Upper lobe of left lung (tissue), 6 donors: ENCODE measurements around the gene EXT2. TPM values are rescaled to one million over a fixed set of nuclear protein-coding genes. Genes with fewer than 3 reads are reported as not detected.

ENCODE experiments used
- ATAC-seq, 2 donors: fragments of 200-7000 bp; cut with Tn5 transposase; one replicate each; pipeline ENCODE4 v1.9.1; 2022; ENCODE audit warnings: mild to moderate bottlenecking in 2 of 2, moderate library complexity in 2 of 2; ENCODE audit not compliant: low FRiP score in 2 of 2
- DNase-seq, 2 donors: peaks; one replicate each; pipeline ENCODE4 v3.0.0-alpha.2; 2019 to 2020
- H3K27ac ChIP-seq, 4 donors: fragments of 200-600 bp; sonication (generic); one replicate each; pipeline ENCODE4 v1.5.1; 2016 to 2019
- H3K27me3 ChIP-seq, 4 donors: fragments of 200-600 bp; sonication (generic); one replicate each; pipeline ENCODE4 v1.5.1; 2017 to 2019
- H3K36me3 ChIP-seq, 4 donors: fragments of 200-600 bp; sonication (generic); one replicate each; pipeline ENCODE4 v1.5.1; 2016 to 2019
- H3K4me1 ChIP-seq, 4 donors: fragments of 200-600 bp; sonication (generic); one replicate each; pipeline ENCODE4 v1.5.1; 2018 to 2019
- H3K4me3 ChIP-seq, 4 donors: fragments of 200-600 bp; sonication (generic); one replicate each; pipeline ENCODE4 v1.5.1; 2017 to 2019; ENCODE audit warnings: mild to moderate bottlenecking in 2 of 4, moderate library complexity in 1 of 4
- H3K9me3 ChIP-seq, 4 donors: fragments of 200-600 bp; sonication (generic); one replicate each; pipeline ENCODE4 v1.5.1; 2018 to 2019
- EP300 ChIP-seq, 4 donors: sonication (generic); formaldehyde crosslinking; IDR thresholded peaks; one replicate each; pipeline ENCODE4 v1.5.1; 2017; ENCODE audit warnings: antibody characterized with exemption in 4 of 4, control low read depth in 2 of 4
- POLR2A ChIP-seq, 4 donors: fragments of 450-650 bp; IDR thresholded peaks; one replicate each; pipeline ENCODE4 v1.5.1; 2016 to 2017; ENCODE audit warnings: antibody characterized with exemption in 4 of 4, mild to moderate bottlenecking in 2 of 4
- POLR2AphosphoS5 ChIP-seq, 2 donors: sonication (generic); formaldehyde crosslinking; IDR thresholded peaks; one replicate each; pipeline ENCODE4 v1.5.1; 2017; ENCODE audit warnings: antibody characterized with exemption in 2 of 2
- WGBS, 2 donors: methylation state at CpG; one replicate each; pipeline ENCODE4 v1.1.5; 2017 to 2018; 5-methylcytosine and 5-hydroxymethylcytosine counted together
- total RNA-seq, 6 donors: library from RNA; depleted of rRNA in 4 of 6; stranded (reverse); fragments of >200 nt in 4 of 6; gene quantifications; one replicate each; pipeline versions ENCODE4 v1.1.0 to v1.2.1, GENCODE V29; 2016 to 2021
- TF ChIP-seq, protein P1 (sequence below), 6 experiments: fragments of 450-650 bp in 4 of 6; fragments of 200-600 bp in 2 of 6; sonication (generic) in 2 of 6; IDR thresholded peaks; one replicate each; pipeline ENCODE4 v1.5.1; 2016 to 2019; ENCODE audit warnings: antibody characterized with exemption in 6 of 6
- donor health status: DM: no; HTN: no; CAD: no; lungs with moderate emphysema.
- donor health status: DM: no; HTN: yes; CAD: no; lungs with severe emphysema.

The EXT2 gene
- total RNA-seq, 6 donors from 2014 or later = 45.3 to 64.0 (median 57.4) TPM

DNA sequence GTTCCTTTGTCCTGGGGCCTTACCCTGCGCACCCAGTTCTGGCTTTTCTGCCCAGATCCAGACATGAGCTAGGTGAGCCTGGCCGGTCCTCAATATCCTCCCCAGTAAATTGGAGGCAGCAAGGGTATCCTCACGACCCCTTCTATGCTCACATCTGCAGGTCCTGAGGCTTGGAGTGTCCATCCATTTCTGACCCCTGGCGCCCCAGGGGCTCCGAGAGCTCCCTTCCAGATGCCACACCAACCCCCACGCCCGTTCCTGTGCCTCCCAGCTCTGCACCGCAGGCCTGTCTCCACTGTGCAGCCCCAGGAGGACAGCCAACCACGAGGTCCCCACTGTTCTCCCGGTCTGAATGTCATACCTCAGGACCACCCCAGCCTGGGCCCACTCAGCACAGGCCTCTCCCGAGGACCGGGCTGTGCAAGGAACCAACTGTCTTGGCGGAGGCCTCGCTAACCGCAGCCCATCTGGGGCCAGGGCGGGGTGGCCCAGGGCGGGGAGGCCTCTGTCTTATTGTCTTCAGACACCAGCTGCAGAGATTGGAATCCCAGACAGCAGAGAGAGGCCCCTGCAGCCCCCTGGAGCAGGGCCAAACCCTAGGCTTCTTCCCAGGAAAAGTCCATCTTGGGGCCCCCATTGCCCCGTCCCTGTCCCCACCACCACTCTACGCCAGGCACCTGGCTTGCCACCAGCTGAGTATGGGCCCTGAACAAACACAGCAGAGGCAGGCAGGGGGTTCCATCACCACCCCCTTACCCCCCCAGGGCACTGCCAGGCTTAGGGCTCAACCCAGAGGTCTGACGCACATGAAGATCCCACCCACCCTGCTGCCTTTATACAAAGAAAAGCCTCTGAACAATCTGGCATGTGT lies 175.2 kb downstream of the EXT2 start:
- peak in 1 of 2 donors; percentile 67 for DNase-seq
- Histone ChIP-seq H3K27ac (no peak overlapping the region), H3K27me3 (no peaks in the 10 kb centered on the region), H3K9me3 (no peaks in the 10 kb centered on the region), H3K4me1 (no peaks in the 10 kb centered on the region), H3K4me3 (no peak overlapping the region), H3K36me3 (no peaks in the 10 kb centered on the region)
- TF ChIP-seq EP300 (IDR thresholded peaks at IDR 0.05) (no peak), POLR2A (IDR thresholded peaks at IDR 0.05) (no peak), POLR2AphosphoS5 (IDR thresholded peaks at IDR 0.05) (no peak)
- TF ChIP-seq, protein P1, sequence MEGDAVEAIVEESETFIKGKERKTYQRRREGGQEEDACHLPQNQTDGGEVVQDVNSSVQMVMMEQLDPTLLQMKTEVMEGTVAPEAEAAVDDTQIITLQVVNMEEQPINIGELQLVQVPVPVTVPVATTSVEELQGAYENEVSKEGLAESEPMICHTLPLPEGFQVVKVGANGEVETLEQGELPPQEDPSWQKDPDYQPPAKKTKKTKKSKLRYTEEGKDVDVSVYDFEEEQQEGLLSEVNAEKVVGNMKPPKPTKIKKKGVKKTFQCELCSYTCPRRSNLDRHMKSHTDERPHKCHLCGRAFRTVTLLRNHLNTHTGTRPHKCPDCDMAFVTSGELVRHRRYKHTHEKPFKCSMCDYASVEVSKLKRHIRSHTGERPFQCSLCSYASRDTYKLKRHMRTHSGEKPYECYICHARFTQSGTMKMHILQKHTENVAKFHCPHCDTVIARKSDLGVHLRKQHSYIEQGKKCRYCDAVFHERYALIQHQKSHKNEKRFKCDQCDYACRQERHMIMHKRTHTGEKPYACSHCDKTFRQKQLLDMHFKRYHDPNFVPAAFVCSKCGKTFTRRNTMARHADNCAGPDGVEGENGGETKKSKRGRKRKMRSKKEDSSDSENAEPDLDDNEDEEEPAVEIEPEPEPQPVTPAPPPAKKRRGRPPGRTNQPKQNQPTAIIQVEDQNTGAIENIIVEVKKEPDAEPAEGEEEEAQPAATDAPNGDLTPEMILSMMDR (IDR thresholded peaks at IDR 0.05) = no peak
- 92 to 93% methylated on average over 5 to 20 of the region's 20 CpGs for WGBS, 2 donors
- ATAC-seq = peak in 1 of 2 donors; percentile 44

DNA sequence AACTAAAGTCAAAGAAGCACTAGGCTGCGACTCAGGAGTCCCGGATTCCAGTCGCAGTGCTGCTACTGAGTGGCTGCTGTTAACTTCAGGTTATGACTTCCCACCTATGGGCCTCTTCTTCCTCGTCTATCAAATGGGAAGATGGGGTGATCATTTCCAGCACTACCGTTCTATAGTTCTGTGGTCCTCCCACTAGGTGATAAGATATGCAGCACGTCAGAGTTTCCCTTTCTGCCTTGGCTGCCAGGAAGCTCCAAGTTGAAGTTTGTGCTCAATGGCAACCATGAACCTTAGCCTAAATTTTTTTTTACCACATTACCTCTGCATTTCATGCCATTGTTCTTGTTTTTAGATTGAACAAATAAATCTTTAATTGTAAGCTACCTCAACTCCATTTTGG lies 175.8 kb downstream of the EXT2 start:
- no peak overlapping the region for H3K27ac ChIP-seq
- WGBS, 2 donors = 89 to 96% methylated on average over 6 of the region's 6 CpGs

DNA sequence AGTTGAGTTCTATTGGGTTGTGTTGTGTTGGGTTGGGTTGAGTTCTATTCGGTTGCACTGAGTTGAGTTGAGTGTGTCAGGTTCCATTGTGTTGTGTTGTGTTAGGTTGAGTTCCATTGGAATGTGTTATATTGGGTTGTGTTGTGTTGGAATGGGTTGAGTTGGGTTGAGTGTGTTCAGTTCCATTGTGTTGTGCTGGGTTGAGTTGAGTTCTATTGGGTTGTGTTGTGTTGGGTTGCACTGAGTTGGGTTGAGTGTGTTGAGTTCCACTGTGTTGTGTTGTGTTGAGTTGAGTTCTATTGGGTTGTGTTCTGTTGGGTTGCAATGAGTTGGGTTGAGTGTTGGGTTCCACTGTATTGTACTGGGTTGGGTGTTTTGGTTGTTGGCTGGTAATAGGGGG lies 178.9 kb downstream of the EXT2 start:
- no peak for TF ChIP-seq POLR2AphosphoS5 (IDR thresholded peaks at IDR 0.05)
- TF ChIP-seq, protein P1 (IDR thresholded peaks at IDR 0.05) = no peak
- TF ChIP-seq POLR2A (IDR thresholded peaks at IDR 0.05) = no peak
- no peak for TF ChIP-seq EP300 (IDR thresholded peaks at IDR 0.05)
- Histone ChIP-seq H3K4me3 (no peak overlapping the region), H3K27ac (no peak overlapping the region), H3K36me3 (no peaks in the 10 kb centered on the region), H3K27me3 (no peaks in the 10 kb centered on the region), H3K4me1 (no peaks in the 10 kb centered on the region), H3K9me3 (no peaks in the 10 kb centered on the region)
- WGBS, 2 donors = 89 to 100% methylated on average over 1 of the region's 1 CpG
- ATAC-seq (no peak), DNase-seq (no peak)

More for the DNA sequence above, 175.8 kb downstream of the EXT2 start:
- no peaks in the 10 kb centered on the region for H3K9me3 ChIP-seq
- no peaks in the 10 kb centered on the region for H3K4me1 ChIP-seq
- no peak for DNase-seq
- TF ChIP-seq, protein P1 (IDR thresholded peaks at IDR 0.05) = no peak
- TF ChIP-seq POLR2A (IDR thresholded peaks at IDR 0.05) (no peak), POLR2AphosphoS5 (IDR thresholded peaks at IDR 0.05) (no peak), EP300 (IDR thresholded peaks at IDR 0.05) (no peak)
- H3K36me3 ChIP-seq = no peaks in the 10 kb centered on the region
- ATAC-seq = no peak
- no peak overlapping the region for H3K4me3 ChIP-seq
- no peaks in the 10 kb centered on the region for H3K27me3 ChIP-seq

DNA sequence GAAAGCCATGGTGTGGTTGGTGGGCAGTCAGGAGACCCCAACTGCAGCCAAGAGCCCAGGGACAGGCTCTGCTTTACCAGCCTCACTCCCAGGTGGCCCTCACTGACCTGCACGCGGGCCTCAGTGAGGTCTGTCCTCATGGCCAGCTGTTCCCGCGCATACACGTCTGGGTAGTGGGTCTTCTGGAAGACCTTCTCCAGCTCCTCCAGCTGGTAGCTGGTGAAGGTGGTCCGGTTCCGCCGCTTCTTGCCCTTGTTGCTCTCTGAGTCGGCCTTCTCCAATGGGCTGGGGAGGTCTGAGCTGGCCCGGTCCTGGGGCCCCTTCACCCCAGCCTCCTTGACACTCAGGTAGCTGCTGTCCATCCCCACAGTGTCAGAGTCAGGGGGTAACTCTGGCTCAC lies 179.8 kb downstream of the EXT2 start:
- Histone ChIP-seq H3K36me3 (no peaks in the 10 kb centered on the region), H3K4me1 (no peaks in the 10 kb centered on the region), H3K9me3 (no peaks in the 10 kb centered on the region), H3K27ac (no peak overlapping the region), H3K27me3 (no peaks in the 10 kb centered on the region), H3K4me3 (no peak overlapping the region)
- TF ChIP-seq POLR2AphosphoS5 (IDR thresholded peaks at IDR 0.05) (no peak), EP300 (IDR thresholded peaks at IDR 0.05) (no peak), POLR2A (IDR thresholded peaks at IDR 0.05) (no peak)
- TF ChIP-seq, protein P1 (IDR thresholded peaks at IDR 0.05) = no peak
- 95 to 97% methylated on average over 10 of the region's 10 CpGs for WGBS, 2 donors
- DNase-seq (no peak), ATAC-seq (no peak)
